ENCODE results near the gene SETD2.
A peak's percentile ranks its signal among the peaks of the same experiment; 100 is the strongest.

The SETD2 gene

DNA sequence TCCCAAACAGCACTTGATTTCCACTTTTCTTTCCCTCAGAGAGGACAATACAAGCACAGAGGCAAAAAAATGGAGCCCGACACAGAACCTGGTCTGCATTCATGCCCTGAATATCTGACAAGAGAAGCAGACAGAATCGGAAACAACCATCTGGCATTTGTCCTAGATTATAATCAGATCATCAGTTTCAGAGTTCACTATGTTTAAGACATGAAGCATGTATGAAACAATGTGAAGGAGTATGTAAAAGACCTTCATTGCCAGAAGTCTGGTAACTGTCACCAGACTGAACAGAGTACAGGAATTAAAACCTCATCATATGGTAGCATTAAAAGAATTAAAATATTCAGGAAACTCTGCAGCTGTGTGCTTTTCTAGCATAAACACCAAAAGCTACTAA lies 65.0 kb downstream of the SETD2 start:
- TF ChIP-seq ARNTL (CRISPR knock-in tag; IDR thresholded peaks at IDR 0.05; ENCODE audit: borderline replicate concordance, low read depth): no peak
- TF ChIP-seq, protein P1, sequence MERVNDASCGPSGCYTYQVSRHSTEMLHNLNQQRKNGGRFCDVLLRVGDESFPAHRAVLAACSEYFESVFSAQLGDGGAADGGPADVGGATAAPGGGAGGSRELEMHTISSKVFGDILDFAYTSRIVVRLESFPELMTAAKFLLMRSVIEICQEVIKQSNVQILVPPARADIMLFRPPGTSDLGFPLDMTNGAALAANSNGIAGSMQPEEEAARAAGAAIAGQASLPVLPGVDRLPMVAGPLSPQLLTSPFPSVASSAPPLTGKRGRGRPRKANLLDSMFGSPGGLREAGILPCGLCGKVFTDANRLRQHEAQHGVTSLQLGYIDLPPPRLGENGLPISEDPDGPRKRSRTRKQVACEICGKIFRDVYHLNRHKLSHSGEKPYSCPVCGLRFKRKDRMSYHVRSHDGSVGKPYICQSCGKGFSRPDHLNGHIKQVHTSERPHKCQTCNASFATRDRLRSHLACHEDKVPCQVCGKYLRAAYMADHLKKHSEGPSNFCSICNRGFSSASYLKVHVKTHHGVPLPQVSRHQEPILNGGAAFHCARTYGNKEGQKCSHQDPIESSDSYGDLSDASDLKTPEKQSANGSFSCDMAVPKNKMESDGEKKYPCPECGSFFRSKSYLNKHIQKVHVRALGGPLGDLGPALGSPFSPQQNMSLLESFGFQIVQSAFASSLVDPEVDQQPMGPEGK (CRISPR knock-in tag; IDR thresholded peaks at IDR 0.05; ENCODE audit: borderline replicate concordance): no peak
- TF ChIP-seq ZNF8 (CRISPR knock-in tag; IDR thresholded peaks at IDR 0.05): no peak
- TF ChIP-seq SNAI2 (CRISPR knock-in tag; IDR thresholded peaks at IDR 0.05): no peak
- peak; percentile 33; the same call in 1 of the 2 replicates for TF ChIP-seq ISL1 (CRISPR knock-in tag; IDR thresholded peaks at IDR 0.05)
- TF ChIP-seq TOX (CRISPR knock-in tag; IDR thresholded peaks at IDR 0.05; ENCODE audit: borderline replicate concordance): no peak
- TF ChIP-seq TCF4 (CRISPR knock-in tag; IDR thresholded peaks at IDR 0.05; ENCODE audit: borderline replicate concordance): peak; percentile 53

DNA sequence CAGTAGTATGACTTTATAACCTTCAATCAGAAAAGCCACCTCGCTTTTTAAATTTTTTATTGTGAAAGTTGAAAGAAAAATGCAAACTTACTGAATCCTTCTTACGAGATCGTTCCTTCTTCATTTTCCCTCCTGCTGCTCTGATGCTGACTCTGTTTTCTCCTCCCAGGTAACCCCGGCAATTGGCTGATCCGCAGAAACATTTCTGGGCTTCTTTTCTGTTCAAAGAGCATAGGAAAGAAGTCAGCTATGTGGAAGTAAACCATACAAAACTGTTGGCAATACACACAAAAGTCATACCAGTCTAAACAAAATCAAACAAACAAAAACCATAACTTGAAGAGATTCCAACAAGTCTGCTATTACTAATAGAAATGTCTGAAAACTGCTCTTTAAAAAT lies 66.0 kb downstream of the SETD2 start:
- TF ChIP-seq OSR1 (CRISPR knock-in tag; IDR thresholded peaks at IDR 0.05): no peak
- TF ChIP-seq TOX (CRISPR knock-in tag; IDR thresholded peaks at IDR 0.05; ENCODE audit: borderline replicate concordance): no peak
- no peak for TF ChIP-seq ZNF565 (CRISPR knock-in tag; conservative IDR thresholded peaks at IDR 0.05; ENCODE audit: low read depth)
- no peak for TF ChIP-seq ISL1 (CRISPR knock-in tag; IDR thresholded peaks at IDR 0.05)
- TF ChIP-seq, protein P2, sequence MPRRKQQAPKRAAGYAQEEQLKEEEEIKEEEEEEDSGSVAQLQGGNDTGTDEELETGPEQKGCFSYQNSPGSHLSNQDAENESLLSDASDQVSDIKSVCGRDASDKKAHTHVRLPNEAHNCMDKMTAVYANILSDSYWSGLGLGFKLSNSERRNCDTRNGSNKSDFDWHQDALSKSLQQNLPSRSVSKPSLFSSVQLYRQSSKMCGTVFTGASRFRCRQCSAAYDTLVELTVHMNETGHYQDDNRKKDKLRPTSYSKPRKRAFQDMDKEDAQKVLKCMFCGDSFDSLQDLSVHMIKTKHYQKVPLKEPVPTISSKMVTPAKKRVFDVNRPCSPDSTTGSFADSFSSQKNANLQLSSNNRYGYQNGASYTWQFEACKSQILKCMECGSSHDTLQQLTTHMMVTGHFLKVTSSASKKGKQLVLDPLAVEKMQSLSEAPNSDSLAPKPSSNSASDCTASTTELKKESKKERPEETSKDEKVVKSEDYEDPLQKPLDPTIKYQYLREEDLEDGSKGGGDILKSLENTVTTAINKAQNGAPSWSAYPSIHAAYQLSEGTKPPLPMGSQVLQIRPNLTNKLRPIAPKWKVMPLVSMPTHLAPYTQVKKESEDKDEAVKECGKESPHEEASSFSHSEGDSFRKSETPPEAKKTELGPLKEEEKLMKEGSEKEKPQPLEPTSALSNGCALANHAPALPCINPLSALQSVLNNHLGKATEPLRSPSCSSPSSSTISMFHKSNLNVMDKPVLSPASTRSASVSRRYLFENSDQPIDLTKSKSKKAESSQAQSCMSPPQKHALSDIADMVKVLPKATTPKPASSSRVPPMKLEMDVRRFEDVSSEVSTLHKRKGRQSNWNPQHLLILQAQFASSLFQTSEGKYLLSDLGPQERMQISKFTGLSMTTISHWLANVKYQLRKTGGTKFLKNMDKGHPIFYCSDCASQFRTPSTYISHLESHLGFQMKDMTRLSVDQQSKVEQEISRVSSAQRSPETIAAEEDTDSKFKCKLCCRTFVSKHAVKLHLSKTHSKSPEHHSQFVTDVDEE (CRISPR knock-in tag; IDR thresholded peaks at IDR 0.05): no peak
- TF ChIP-seq ZFP30 (CRISPR knock-in tag; IDR thresholded peaks at IDR 0.05): no peak
- ATAC-seq: no peak

More for the DNA sequence above, 65.0 kb downstream of the SETD2 start:
- ATAC-seq: peak; percentile 77

DNA sequence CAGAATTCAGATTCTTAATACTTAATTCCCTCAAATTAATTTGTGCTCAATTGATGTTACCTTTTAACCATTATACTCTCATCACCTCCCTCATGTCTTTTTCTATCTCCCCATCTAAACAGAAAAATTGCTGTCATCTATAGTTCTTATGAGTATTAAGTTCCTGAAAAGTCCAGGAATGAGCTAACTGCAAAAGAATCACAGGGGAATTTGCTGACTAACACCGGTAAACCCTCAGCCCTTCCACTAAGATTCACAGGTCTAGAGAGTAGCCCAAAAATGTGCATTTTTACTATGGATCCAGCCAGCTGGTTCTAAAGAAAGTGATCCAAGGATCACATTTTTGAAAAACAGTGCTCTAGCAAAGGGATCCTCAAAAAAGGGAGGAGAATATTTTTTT lies 67.0 kb downstream of the SETD2 start:
- TF ChIP-seq ISL1 (CRISPR knock-in tag; IDR thresholded peaks at IDR 0.05) (0 out of 2 replicates have a peak, but pooled peaks have one; percentile 22), ESRRG (CRISPR knock-in tag; IDR thresholded peaks at IDR 0.05) (no peak), BACH2 (CRISPR knock-in tag; IDR thresholded peaks at IDR 0.05; ENCODE audit: borderline replicate concordance) (no peak)
- TF ChIP-seq, protein P3, sequence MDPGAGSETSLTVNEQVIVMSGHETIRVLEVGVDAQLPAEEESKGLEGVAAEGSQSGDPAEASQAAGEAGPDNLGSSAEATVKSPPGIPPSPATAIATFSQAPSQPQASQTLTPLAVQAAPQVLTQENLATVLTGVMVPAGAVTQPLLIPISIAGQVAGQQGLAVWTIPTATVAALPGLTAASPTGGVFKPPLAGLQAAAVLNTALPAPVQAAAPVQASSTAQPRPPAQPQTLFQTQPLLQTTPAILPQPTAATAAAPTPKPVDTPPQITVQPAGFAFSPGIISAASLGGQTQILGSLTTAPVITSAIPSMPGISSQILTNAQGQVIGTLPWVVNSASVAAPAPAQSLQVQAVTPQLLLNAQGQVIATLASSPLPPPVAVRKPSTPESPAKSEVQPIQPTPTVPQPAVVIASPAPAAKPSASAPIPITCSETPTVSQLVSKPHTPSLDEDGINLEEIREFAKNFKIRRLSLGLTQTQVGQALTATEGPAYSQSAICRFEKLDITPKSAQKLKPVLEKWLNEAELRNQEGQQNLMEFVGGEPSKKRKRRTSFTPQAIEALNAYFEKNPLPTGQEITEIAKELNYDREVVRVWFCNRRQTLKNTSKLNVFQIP (CRISPR knock-in tag; IDR thresholded peaks at IDR 0.05; ENCODE audit: borderline replicate concordance, low read depth): no peak
- TF ChIP-seq, protein P4, sequence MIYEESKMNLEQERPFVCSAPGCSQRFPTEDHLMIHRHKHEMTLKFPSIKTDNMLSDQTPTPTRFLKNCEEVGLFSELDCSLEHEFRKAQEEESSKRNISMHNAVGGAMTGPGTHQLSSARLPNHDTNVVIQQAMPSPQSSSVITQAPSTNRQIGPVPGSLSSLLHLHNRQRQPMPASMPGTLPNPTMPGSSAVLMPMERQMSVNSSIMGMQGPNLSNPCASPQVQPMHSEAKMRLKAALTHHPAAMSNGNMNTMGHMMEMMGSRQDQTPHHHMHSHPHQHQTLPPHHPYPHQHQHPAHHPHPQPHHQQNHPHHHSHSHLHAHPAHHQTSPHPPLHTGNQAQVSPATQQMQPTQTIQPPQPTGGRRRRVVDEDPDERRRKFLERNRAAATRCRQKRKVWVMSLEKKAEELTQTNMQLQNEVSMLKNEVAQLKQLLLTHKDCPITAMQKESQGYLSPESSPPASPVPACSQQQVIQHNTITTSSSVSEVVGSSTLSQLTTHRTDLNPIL (CRISPR knock-in tag; IDR thresholded peaks at IDR 0.05; ENCODE audit: low read depth): 0 out of 2 replicates have a peak, but pooled peaks have one; percentile 54
- peak; percentile 85 for ATAC-seq

DNA sequence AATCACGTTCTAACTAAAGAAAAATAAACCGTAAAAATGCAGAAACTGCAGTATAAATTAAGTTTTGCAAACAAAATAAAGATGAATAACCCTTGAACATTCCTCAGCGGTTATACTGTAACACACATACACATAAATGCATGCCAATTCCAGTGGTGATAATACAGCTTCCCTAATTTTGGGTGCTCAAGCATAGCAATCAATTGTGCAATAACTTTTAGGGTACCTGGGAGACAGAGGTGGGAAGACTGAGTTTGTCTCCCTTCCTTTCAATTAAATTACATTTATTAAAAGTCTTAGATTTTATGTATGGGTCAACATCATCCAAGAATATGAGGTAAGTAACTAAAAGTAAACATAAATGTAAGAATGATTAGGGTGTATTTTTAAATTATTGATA lies 71.8 kb downstream of the SETD2 start:
- no peak for TF ChIP-seq SNAI2 (CRISPR knock-in tag; IDR thresholded peaks at IDR 0.05)
- TF ChIP-seq BACH2 (CRISPR knock-in tag; IDR thresholded peaks at IDR 0.05; ENCODE audit: borderline replicate concordance): no peak
- TF ChIP-seq, protein P2 (CRISPR knock-in tag; IDR thresholded peaks at IDR 0.05): no peak
- TF ChIP-seq CSDC2 (CRISPR knock-in tag; IDR thresholded peaks at IDR 0.05): no peak
- TF ChIP-seq, protein P5, sequence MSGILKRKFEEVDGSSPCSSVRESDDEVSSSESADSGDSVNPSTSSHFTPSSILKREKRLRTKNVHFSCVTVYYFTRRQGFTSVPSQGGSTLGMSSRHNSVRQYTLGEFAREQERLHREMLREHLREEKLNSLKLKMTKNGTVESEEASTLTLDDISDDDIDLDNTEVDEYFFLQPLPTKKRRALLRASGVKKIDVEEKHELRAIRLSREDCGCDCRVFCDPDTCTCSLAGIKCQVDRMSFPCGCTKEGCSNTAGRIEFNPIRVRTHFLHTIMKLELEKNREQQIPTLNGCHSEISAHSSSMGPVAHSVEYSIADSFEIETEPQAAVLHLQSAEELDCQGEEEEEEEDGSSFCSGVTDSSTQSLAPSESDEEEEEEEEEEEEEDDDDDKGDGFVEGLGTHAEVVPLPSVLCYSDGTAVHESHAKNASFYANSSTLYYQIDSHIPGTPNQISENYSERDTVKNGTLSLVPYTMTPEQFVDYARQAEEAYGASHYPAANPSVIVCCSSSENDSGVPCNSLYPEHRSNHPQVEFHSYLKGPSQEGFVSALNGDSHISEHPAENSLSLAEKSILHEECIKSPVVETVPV (CRISPR knock-in tag; IDR thresholded peaks at IDR 0.05): no peak
- TF ChIP-seq ZFP30 (CRISPR knock-in tag; IDR thresholded peaks at IDR 0.05): no peak
- no peak for ATAC-seq
